T-helper 1 cell treated with Interleukin-12 subunit alpha and Interleukin-12 subunit beta and Interleukin-4 antibody, amounts not matched to agents 30 ng/mL and 1 ng/mL, for 36 hours (primary cell): Measurements from ENCODE around the gene BAZ2B. TPM values are rescaled to one million over a fixed set of nuclear protein-coding genes. Genes with fewer than 3 reads are reported as not detected.

Experiments
- intact Hi-C: fragments of 100-400 bp; cut with micrococcal nuclease; formaldehyde crosslinking; loops from one replicate; pipeline ENCODE4 v1.15.1; 2024
- total RNA-seq: library from RNA; stranded (reverse); gene quantifications from 2 replicates; pipeline ENCODE4 v1.2.3, GENCODE V29; 2022

The BAZ2B gene
- total RNA-seq, 1 donor from 2014 or later = 8.7 TPM

- intact Hi-C loops = no loop called here
These were observed 752 bp upstream of the BAZ2B start for GRCh38 chr2:159617100-159617499.

GRCh38 chr2:159615367-159616285, 722 bp downstream of the BAZ2B start:
- intact Hi-C loops = loop anchor here (1.0 kb wide), 1 partner anchor 97 kb away; the partner anchor contains the start of gene MARCHF7

- intact Hi-C loops = no loop called here
These were observed 1.6 kb downstream of the BAZ2B start for GRCh38 chr2:159614534-159615366.

- intact Hi-C loops = no loop called here
These were observed 2.6 kb downstream of the BAZ2B start for GRCh38 chr2:159613651-159614285.

- intact Hi-C loops = no loop called here
These were observed 3.3 kb downstream of the BAZ2B start for GRCh38 chr2:159613091-159613490.

- intact Hi-C loops = no loop called here
These were observed 4.0 kb downstream of the BAZ2B start for GRCh38 chr2:159612255-159612901.

GRCh38 chr2:159609811-159610549, 6.4 kb downstream of the BAZ2B start:
- intact Hi-C loops = no loop called here

- intact Hi-C loops = no loop called here
These were observed 7.5 kb downstream of the BAZ2B start for GRCh38 chr2:159608723-159609308.

GRCh38 chr2:159608108-159608507, 8.2 kb downstream of the BAZ2B start:
- intact Hi-C loops = no loop called here

- intact Hi-C loops = no loop called here
These were observed 10.1 kb downstream of the BAZ2B start for GRCh38 chr2:159606287-159606686.

- intact Hi-C loops = no loop called here
These were observed 10.7 kb downstream of the BAZ2B start for GRCh38 chr2:159605441-159606178.

GRCh38 chr2:159604159-159604558, 12.2 kb downstream of the BAZ2B start:
- intact Hi-C loops = no loop called here

- intact Hi-C loops = no loop called here
These were observed 15.6 kb downstream of the BAZ2B start for GRCh38 chr2:159600752-159601151.

- intact Hi-C loops = no loop called here
These were observed 20.8 kb downstream of the BAZ2B start for GRCh38 chr2:159595410-159596046.

GRCh38 chr2:159592441-159592840, 23.9 kb downstream of the BAZ2B start:
- intact Hi-C loops = no loop called here

- intact Hi-C loops = no loop called here
These were observed 25.1 kb downstream of the BAZ2B start for GRCh38 chr2:159591221-159591620.

- intact Hi-C loops = no loop called here
These were observed 27.1 kb downstream of the BAZ2B start for GRCh38 chr2:159589286-159589685.

GRCh38 chr2:159586034-159586433, 30.3 kb downstream of the BAZ2B start:
- intact Hi-C loops = no loop called here

GRCh38 chr2:159585622-159586021, 30.7 kb downstream of the BAZ2B start:
- intact Hi-C loops = no loop called here
